Right lobe of liver (tissue), 4 donors: ENCODE data around the gene PDCD1.
A peak's percentile ranks its signal among the peaks of the same experiment; 100 is the strongest.

ENCODE experiments used
- POLR2A ChIP-seq: fragments of 450-650 bp; IDR thresholded peaks from one replicate; pipeline ENCODE4 v1.6.1; 2017; ENCODE audit warnings: antibody characterized with exemption, mild to moderate bottlenecking
- TF ChIP-seq, protein P1 (sequence below), 4 donors: fragments of 200-600 bp in 3 of 4; fragments of 450-650 bp in 1 of 4; IDR thresholded peaks; one replicate each; pipeline versions ENCODE4 v1.5.1 to v1.8.0; 2016 to 2022; ENCODE audit warnings: antibody characterized with exemption in 4 of 4, mild to moderate bottlenecking in 2 of 4
- donor health status: DM: no; HTN: no; CAD: no.
- donor health status: DM: no; HTN: no; CAD: no.
- donor health status: DM: no; HTN: yes; CAD: no.

DNA sequence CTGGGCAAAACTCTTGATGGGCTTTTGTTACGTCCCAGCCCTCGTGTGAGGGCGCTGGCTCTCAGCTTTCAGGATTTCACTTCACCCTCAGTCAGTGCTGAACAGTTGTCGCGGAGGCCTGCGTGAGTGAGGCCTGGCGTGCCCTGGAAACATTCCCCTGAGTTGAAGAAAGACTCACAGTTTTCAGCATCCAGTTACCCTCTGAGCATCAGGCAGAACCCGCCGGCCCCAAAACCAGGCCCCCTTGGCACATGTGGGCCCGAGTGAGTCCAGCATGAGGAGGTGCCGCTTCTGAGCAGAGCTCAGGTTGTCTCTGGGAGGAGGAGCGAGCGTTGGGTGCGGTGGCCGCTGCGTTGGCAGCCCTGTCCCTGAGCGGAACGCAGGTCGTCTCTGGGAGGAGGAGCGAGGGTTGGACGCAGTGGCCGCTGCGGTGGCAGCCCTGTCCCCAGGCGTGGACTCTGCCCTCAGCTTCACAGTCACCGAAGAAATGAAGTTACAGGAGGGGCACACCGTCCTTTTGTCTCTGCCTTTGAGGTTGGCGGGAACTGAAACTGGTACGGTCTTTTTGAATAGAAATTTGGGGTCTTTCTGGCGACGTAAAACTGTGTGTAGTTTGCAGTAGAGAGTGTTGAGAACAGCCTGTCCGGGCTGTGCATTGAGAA is 49.8 kb downstream of the PDCD1 start, which contains the start of gene NEU4:
- TF ChIP-seq, protein P1, sequence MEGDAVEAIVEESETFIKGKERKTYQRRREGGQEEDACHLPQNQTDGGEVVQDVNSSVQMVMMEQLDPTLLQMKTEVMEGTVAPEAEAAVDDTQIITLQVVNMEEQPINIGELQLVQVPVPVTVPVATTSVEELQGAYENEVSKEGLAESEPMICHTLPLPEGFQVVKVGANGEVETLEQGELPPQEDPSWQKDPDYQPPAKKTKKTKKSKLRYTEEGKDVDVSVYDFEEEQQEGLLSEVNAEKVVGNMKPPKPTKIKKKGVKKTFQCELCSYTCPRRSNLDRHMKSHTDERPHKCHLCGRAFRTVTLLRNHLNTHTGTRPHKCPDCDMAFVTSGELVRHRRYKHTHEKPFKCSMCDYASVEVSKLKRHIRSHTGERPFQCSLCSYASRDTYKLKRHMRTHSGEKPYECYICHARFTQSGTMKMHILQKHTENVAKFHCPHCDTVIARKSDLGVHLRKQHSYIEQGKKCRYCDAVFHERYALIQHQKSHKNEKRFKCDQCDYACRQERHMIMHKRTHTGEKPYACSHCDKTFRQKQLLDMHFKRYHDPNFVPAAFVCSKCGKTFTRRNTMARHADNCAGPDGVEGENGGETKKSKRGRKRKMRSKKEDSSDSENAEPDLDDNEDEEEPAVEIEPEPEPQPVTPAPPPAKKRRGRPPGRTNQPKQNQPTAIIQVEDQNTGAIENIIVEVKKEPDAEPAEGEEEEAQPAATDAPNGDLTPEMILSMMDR (IDR thresholded peaks at IDR 0.05): no peak
- peak; percentile 65 for TF ChIP-seq POLR2A
